IPS DF 4.7 (cell line): Measurements from ENCODE around the gene ZNF664.
"Not testable (repeated sequence)": the region's sequence is repeated elsewhere in the genome, so short reads cannot be mapped to it uniquely, and the experiment has no call there.

ENCODE experiments used
- DNase-seq: peaks from one replicate; pipeline ENCODE4 v3.0.0-alpha.2; 2013; ENCODE audit warnings: low spot score; ENCODE audit errors: extremely low read depth

The ZNF664 gene

DNA sequence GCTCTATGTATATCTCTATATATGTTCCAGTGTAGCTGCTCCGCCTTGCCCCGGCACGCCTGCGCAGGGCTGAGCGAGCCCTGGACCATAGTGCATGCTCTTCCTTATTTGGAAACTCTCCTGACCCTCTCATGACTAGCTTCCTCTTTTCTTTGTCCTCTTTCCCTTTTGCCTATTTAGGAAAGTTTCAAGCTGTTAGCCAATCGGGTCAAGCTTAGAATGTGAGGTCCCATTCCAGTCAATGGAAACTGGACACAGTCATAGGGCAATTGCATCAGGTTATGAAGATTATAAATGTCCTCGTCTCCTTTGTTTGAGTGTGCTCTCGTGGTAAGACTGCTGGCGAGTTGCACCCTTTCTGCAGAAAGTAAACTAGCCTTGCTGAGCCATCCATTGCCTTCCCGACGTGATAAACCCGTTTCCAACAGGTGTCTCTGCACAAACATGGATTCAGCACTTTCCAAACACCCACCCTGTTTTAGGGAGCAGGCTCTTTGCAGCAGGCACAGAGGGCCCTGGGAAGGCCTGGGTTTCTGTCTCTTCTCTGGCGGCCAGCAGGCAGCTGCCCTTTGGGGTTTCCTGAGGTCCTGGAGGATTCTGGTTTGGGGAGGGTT, 31.3 kb upstream of the ZNF664 start:
- DNase-seq: no peak

DNA sequence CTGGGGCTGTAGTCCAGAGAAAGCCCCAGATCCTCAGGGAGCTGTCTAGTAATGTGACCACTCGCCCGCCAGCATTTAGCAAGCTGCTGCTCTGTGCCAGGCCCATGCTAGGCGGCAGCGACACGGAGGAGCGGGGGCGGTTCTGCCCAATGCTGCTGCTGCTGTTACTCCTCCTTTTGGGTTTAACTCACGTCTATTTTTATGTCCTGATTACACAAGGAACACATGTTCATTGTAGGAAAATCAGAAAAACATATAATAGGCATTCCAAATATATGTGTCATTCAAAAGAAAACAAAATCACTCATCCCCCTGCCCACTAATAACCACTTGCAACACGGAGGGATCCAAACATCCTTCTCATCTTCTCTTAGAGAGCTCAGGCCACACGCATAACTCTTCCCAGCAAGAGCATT, 30.8 kb upstream of the ZNF664 start:
- no peak for DNase-seq

DNA sequence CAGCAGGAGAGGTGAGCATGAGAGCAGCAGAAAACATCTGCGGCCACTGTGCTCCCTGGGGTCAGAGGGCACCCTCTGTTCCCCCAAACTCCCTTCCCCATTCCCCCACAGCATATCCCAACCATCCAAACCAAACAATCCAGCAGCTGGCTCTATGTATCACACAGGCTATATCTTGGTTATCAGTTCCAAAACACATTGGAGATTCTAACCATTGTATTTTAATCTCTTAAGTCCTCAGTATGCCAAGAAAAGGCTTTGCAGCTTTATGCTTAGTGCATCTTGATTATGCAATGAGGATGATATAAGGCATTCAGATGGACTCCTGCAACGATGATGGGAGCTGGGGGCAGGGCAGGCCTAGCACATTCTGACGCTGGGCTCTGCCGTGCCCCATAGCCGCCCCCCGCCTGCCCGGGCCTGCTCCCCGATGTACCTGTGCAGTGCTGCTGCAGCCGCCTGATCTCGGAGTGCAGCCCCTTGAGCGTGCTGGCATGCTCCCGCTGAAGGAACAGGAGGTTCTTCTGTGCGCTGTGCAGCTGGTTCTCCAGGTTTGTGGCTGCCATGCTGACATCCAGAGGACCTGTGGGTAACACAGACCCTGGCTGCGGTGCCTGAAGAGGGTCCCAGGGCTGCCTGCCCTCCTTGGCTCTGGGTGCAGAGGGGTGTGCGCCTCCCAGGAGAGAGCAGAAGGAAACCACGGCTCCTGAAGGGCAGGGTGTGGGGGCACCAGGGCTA, 29.9 kb upstream of the ZNF664 start:
- DNase-seq: no peak

DNA sequence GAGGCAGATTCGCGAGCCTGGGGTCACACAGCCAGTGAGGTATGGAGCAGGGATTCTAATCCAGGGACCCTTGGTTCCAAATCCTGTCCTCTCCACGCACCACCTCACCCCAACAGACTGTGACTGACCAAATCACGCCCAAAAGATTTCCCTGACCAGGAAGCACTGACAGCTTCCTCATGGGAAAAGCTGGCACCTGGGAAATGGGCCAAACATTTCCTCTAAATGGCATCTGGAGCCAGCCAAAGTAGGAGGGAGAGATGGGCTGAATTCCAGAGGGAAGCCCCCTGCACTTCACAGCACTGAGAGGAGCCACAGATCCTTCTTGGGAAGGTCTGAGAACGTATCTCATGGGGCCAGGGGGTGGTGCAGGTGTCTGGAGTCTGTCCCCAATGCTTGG, 29.2 kb upstream of the ZNF664 start:
- no peak for DNase-seq

DNA sequence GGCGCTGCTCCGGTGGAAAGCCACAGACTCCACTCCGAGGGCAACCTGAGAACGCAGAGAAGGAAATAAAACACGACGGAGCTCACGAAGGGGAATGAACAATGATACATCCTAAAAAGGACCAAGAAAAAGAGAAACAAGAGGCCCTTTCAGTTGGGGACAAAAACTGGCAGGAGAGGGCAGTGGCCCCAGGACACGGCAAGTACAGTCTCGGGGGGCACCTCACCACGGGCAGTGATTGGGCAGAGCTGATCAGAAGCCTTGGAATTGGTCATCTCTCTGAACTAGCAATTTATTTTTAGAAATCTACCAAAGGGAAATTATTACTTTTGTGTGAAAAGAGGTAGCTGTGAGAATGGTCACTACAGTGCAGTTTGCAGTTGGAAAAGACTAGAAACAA, 28.3 kb upstream of the ZNF664 start:
- no peak for DNase-seq

DNA sequence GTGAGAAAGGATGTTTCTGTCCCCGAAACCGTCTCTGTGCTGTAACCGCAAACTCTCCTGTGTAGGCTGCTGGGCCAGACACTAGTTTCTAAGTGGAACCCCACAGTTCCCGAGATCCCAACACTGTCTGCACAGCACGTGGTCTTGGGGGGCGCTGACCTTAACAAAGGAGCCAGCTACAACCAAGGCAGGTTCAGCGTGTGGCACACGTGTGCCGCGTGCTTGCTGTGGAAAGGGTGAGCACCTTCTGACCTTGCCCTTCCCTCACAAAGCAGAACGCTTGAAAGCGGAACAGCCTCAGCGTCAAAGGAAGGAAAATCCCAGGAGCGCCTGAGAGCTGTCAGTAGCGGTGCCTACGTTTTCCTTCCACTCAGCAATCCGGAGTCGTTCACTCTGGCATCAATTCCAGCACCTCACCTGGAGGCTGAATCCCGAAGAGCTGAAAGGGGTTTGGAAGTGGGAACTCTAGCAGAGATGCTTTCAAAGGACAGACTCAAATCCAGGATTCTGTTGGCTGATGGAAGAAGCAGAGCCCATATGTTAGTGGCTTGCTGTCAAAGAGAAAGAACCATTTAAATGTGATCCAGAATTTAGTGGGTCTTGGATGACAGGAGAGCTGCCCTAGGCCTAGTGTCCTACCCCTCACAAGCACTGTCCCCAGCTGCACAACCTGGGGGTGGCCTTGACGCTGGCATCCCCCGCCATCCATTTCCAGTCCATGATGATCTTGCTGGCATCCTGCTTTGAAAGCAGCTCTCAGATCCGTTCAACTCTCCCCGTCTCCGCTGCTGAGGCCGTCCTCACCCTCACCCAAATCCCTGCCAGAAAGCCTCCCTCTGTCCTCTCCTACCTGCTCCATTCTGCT, 27.5 kb upstream of the ZNF664 start:
- DNase-seq: no peak

DNA sequence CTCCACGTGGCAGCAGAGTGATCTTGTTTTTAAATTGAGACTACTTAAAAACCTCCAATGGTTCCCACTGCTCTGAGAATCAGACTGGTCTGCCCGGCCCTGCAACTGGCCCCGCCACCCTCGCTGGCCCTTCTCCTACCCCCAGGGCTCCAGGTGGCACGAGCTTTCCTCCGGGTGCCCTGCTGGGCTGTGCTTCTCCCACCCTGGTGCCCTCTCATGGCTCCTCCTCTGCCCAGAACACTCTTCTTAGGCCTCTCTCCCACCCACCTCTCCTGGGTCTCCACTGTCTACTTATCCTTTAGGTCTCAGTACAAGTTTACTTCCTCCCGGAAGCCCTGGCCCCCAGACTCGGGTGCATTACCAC, 26.9 kb upstream of the ZNF664 start:
- DNase-seq: no peak

DNA sequence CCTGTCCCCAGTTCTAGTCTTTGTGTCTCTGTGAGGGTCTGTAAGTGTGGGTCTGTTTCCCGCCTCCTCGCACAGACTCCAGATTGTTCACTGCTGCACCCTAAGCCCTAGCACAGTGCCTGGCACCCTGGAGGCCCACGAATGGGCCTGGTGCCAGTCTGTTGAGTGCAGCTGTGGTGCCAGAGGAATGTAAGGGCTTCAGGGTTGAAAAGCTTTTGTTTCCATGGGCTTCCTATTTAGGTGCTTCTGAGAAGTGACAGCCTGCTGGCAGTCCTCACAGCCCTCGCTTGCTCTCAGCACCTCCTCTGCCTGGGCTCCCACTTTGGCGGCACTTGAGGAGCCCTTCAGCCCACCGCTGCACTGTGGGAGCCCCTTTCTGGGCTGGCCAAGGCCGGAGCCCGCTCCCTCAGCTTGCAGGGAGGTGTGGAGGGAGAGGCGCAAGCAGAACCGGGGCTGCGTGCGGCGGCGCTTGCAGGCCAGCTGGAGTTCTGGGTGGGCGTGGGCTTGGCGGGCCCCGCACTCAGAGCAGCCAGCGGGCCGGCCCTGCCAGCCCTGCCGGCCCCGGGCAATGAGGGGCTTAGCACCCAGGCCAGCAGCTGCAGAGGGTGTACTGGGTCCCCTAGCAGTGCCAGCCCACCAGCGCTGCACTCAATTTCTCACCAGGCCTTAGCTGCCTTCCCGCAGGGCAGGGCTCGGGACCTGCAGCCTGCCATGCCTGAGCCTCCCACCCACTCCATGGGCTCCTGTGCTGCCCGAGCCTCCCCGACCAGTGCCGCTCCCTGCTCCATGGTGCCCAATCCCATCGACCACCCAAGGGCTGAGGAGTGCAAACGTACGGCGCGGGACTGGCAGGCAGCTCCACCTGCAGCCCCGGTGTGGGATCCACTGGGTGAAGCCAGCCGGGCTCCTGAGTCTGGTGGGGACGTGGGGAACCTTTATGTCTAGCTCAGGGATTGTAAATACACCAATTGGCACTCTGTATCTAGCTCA, 26.2 kb upstream of the ZNF664 start:
- DNase-seq: not testable (repeated sequence)

DNA sequence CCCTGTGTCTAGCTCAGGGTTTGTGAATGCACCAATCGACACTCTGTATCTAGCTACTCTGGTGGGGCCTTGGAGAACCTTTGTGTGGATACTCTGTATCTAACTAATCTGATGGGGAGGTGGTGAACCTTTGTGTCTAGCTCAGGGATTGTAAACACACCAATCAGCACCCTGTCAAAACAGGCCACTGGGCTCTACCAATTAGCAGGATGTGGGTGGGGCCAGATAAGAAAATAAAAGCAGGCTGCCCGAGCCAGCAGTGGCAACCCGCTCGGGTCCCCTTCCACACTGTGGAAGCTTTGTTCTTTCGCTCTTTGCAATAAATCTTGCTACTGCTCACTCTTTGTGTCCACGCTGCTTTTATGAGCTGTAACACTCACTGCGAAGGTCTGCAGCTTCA, 25.5 kb upstream of the ZNF664 start:
- DNase-seq: not testable (repeated sequence)

DNA sequence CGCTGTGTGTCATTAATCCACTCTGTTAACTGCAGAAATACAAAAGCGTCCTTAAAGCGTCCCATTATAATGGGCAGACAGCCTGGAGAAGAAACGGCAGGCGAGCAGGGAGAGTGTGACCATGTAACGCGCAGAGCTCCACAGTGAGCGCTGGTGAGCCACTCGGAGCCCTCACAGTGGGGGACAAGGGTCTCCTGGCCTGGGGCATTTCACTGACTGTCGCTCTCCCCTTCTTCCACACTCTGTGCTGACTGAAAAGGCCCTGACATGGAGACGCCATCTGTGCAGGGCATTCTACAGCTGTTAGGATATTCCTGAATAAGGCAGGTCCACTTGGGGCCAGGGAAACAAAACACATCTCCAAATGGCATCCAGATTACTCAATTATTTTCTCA, 24.6 kb upstream of the ZNF664 start:
- no peak for DNase-seq

DNA sequence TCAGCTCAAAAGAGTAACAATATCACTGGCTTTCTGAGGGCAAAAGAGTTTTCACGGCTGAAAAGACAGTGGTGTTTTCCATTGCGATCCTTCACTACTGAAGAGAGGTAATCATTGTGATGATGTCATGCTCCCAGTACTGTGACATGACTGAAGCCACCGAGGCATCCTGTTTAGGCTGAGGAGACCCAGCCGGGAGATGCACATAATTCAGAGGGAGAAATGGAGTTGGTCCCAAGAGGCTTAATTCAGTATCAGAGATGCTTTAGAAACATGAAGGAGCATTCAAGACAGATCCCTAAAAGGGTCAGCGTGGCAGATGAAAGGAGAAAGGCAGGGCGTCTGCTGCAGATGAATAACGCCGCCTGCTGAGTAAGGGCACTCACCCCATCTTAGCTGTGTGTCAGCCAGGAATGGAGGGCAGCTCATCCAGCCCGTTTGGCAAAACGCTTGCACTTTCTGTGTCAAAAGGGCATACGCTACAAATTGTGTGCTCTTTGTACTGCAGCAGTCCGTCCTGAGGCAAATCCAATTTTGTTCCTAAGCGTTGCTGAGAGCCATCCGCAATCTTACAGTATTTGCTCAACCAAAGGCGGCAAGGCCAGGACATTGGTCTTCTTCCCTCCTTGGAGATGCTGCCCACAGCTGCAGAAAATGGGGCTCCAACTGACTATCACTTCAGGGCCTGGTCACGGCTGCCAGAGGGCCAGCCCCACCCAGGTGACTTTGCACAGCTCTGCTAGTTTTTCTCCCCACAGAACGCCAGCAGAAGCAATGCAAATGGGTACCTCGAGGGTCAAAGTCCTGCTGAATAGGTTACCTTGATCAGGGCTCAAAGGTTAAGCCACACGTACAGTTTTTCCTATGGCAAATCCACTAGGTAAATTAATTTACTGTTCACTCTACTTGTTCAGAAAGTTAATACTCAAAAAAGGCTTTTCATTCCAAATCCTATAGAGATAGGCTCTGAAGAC, 23.9 kb upstream of the ZNF664 start:
- no peak for DNase-seq

DNA sequence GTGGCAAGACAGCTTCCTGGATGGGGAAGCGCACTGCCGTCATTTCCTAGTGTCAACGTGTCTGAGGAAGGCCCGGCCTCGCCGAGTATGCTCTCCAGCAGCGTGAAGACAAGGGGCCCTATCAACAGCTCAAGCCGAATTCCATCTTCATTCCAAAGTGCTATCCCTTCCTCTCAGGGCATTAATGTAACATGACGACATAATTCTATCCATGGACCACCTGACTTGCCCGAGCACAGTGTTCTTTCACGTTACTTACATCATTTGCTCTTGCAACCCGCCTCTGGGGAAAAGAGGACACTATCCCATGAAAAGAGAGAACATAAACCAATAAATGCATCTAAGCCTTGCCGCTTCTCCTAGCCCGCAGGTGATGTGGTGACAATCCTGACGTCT, 23.2 kb upstream of the ZNF664 start:
- DNase-seq: no peak

DNA sequence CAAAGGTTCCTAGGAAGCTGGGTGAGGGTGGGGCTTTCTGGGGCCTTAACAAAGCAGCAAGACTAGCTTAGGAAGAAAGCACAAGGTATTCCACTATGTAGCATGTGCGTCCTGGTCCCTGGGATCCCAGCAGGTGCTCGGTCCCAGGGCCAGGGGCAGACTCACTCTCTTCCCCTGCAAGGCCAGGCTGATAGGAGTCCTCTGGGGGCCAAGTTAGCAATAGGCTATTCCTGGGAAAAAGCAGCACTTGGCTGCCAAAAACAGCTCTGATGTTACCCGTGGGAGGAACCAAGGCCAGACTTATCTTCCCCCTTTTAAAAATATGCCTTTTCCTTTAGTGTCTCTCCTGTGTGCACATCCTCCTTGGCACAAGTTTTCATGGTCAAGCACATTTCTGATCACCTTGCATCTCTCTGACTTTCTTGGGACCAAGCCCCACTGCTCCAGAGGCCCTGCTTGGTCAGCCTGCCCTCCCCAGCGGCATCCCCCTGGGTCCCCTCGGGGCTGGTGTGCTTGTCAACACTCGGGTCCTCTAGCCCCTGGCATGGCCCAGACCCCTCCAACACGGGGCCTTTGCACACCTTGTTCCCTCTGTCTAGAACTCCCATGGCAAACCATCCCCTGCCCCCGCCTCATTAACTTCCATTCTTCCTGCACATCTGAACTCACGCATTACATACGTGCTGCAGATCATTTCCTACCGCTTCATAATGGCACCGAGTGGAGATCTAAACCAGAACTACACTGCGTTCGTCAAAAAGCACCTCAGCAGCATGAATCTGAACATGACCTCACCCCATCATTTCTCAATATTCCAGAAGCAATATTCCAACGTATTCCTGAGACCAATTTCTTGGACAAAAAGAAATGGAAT, 22.3 kb upstream of the ZNF664 start:
- DNase-seq: no peak

DNA sequence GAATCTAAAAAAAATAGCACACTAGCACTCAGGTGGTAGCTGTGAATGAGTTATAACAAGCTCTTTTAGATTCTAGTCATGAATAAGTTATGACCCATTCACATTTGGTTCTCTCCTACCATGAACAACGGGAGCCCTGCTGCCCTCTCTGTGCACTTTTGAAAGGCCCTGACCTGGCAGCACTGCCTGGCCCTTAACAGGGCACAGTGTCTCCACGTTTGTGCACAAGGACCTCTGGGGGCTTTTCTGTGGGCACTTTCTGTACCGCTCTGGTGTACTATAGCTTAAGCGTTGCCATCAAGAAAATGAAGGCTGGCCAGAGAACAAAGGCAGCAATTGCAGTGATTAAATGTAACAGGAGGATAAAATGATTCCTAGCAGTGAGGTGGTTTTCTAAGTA, 21.5 kb upstream of the ZNF664 start:
- DNase-seq: no peak

DNA sequence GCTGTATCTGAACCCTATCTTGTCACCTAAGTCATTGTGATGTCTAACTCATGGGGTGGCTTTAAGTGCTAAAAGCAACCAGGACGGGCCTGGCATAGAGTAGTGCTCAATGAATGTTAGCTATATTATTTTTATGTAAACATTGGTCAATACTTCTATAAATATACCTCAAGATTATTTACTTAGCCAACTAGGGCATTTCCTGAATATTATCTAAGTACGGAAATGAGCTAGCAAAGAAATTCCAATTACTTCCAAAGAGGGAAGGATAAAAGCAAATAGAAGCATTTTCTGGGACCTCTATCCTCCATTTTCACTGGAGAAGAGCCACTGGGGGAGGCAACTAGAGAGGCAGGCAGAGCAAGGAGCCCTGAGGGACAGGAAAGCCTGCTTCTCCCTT, 21.0 kb upstream of the ZNF664 start:
- DNase-seq: no peak

DNA sequence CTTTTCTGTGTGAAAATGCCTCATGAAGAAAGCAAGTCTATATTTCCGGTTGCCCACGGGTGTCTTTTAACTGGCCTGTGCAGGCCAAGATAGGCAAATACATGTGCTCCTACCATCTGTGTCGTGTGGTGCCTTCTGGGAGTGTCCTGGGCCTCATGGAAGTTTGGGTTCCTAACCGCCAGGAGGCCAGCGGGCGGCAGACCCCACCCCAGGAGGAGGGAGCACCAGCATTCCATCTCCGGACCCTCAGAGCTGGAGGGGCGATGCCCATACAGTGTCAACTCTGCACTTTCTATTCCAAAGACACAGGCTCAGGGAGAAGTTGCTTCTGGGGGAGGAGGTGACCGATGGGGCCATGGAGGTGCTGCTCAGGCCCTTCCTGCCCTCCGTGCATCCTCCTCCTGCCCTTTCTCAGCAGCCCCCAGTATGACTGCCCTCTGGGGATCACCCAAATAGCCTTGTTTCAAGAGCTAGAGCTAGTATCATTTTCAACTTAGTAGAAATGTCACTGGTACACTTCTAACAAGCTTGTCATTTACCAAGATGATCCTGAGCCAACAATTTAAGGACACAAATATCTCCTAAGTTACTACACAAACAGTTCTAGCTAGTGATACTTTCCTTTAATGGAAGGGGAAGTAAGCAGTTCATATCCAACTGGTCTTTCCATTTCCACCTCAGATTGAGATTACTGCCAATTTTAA, 18.2 kb upstream of the ZNF664 start:
- DNase-seq: no peak

DNA sequence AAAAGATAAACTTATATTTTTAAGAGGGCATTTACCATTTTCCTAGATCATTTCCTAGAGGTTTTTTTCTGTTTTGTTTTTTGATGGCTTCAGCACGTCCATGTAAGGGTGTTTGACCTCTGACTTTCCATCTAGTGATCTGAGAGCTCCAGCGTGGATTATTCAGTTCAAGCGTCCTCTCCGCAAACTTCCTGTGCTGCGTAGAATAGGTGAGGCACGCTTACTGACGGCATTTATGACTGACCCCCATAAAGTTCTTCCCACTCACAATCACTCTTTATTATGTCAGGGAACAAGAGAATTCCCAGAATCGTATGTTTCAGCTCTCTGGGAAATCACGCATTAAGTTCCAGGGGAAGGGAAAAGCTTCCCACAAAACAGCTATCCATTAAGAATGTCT, 16.8 kb upstream of the ZNF664 start:
- no peak for DNase-seq

DNA sequence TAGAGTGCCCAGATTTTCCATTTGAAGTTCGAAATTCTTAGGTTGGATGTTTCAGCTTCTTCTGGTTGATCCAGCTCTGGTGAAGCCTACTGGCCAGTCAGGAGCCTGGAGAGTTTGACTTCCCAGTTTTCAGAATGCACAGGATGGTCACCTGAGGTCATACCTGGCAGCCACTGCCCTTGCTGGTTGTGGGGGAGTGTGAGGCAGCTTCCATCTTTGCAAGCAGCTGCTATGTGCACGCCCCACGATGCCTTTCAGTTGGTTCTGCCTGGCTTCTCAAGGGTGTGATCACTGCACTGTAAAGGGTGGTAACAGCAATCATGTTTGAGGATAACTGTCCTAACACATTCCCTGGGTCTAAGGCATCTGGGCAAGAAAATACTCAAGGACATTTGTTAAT, 15.8 kb upstream of the ZNF664 start:
- DNase-seq: no peak

DNA sequence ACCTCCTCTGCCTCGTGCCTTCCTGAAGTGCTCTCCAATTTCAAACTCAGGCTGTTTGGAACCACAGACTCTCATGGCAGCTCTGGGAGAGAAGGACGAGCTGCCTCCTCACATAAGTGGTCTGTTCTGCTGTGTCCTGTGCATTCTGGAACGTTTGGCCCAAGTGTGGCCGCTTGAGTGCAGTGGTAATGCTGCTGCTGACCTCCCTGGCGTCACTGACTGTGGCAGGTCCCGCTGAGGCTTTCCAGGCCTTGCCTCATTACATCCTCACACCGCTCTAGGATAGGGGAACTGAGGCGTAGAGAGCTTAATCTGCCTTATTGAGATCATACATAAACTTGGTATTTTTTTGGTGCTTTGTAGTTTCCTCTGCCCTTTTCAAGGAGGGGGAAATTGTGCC, 14.6 kb upstream of the ZNF664 start:
- no peak for DNase-seq
